HUES6 (cell line): ENCODE data around the gene HS3ST3A1.

ENCODE experiments used
- H3K27ac ChIP-seq: 2 replicates; pipeline ENCODE4 v1.7.0; 2013; ENCODE audit warnings: low read depth, mild to moderate bottlenecking, low read length, inconsistent platforms
- H3K27me3 ChIP-seq: 2 replicates; pipeline ENCODE4 v1.6.1; 2013; ENCODE audit warnings: low read length; ENCODE audit not compliant: control insufficient read depth, insufficient read depth
- H3K36me3 ChIP-seq: 2 replicates; pipeline ENCODE4 v1.6.1; 2013; ENCODE audit warnings: low read length; ENCODE audit not compliant: control insufficient read depth, insufficient read depth
- H3K4me1 ChIP-seq: 2 replicates; pipeline ENCODE4 v1.6.1; 2013; ENCODE audit warnings: low read length; ENCODE audit not compliant: control insufficient read depth, insufficient read depth
- H3K4me3 ChIP-seq: 2 replicates; pipeline ENCODE4 v1.5.1; 2013; ENCODE audit warnings: low read depth, low read length
- H3K9ac ChIP-seq: one replicate; pipeline ENCODE4 v1.6.1; 2013; ENCODE audit warnings: mild to moderate bottlenecking, low read length
- H3K9me3 ChIP-seq: 2 replicates; pipeline ENCODE4 v1.6.1; 2013; ENCODE audit warnings: low read depth, low read length; ENCODE audit not compliant: control insufficient read depth, insufficient read depth

HS3ST3A1 gene

DNA sequence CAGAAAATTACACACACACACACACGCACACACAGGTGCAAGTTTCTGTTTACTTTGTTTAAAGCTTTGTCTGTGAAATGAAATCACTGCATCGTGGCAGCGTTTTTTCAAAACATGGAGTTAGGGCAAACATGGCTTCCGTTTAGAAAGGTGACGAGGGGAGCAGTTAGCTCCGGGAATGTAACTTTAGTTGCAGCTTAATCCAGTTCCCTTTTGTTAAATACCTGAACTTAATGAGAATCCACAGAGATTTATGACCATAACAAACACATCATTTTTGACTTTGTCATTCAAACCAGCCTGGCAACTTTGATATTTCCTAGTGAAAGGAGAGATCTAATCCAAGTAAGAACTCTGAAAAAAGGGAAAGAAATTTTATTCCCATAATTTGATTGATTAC lies 12.1 kb downstream of the HS3ST3A1 start:
- Histone ChIP-seq H3K9me3 (no peaks in the 10 kb centered on the region), H3K36me3 (no peaks in the 10 kb centered on the region), H3K27me3 (no peaks in the 10 kb centered on the region), H3K27ac (no peak overlapping the region; the same call in 1 of the 2 replicates), H3K4me1 (peaks cover 13% of the 10 kb centered on the region), H3K4me3 (no peak overlapping the region), H3K9ac (no peak overlapping the region)

DNA sequence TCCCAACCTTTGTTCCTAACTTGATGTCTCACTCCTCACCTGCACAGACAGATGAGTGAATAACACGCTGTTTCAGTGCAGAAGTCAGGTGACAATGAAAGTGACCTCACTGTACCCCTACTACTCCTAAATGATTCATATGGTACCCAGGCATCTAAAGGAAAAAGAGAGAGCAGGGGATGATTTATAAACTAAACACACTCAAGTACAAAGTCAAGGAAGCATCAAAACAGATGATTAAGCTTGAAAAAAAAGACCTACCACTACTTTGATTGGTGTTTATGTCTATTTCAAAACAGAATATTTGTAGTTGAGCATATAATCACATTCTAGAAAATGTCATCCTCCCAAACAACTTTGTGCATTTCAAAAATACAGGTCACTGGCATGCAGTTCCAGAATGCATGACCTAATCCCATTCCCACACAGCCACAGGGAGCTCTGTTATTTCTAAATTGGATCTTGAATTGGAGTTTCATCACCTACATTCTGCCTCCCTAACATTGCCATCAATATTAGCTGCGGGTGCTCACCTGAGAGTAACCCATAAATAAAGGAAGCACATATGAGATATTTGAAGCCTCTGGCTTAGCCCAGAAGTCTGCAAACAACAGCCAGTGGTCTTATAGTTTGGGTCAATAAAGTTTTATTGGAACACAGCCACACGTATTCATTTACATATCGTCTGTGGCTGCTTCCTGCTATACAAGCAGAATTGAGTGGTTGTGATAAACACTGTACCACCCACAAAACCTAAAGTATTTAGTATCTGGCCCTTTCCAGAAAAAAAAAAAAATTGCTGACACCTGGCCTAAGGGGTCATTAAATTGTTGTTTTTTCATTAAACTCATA lies 14.0 kb downstream of the HS3ST3A1 start:
- H3K27ac ChIP-seq: no peak overlapping the region
- H3K9ac ChIP-seq: no peak overlapping the region
- H3K36me3 ChIP-seq: no peaks in the 10 kb centered on the region
- H3K27me3 ChIP-seq: no peaks in the 10 kb centered on the region
- no peak overlapping the region for H3K4me3 ChIP-seq
- peaks cover 5% of the 10 kb centered on the region for H3K4me1 ChIP-seq
- H3K9me3 ChIP-seq: no peaks in the 10 kb centered on the region

- no peak overlapping the region for H3K9ac ChIP-seq
- H3K4me1 ChIP-seq: peaks cover 5% of the 10 kb centered on the region
- H3K9me3 ChIP-seq: no peaks in the 10 kb centered on the region
- no peak overlapping the region for H3K4me3 ChIP-seq
- no peaks in the 10 kb centered on the region for H3K36me3 ChIP-seq
- no peaks in the 10 kb centered on the region for H3K27me3 ChIP-seq
- no peak overlapping the region for H3K27ac ChIP-seq
Observed at GRCh38 chr17:13584701-13585080, 17.0 kb downstream of the HS3ST3A1 start.

- no peak overlapping the region for H3K27ac ChIP-seq
Observed at GRCh38 chr17:13583996-13584700, 17.6 kb downstream of the HS3ST3A1 start.

DNA sequence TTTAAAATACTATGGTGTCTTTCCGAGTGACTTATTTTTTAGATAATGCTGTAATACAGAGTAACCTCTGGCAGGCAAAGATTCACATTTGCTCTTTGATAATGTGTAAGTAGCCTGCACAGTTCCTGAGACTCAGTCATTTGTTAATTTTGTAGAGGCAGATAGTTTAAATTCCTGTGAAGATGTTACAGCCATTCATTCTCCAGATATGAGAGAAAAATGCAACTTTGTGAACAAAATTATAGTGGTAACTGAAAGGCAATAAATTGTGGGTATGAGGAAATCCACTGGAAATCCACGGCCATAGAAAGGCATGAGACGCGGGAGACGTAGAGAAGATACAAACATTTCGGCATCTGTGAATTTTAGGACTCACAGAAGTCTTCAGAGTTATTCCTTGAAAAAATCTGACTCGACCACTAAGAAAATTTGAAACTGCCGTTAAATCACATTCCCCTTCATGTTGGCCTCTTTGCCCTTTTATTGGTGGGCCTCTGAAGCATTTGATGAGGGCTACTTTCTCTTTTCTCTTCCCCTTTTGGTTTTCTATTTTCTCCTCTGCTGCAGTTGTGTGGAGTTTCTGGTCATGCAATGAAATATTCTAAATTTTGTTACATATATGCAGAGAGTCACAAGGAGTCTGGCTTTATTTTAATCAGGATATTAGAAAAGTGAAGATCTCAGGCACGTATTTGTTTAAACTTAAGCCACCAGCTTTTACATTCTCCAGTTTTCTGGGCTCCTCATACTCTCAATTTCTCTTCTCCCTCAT lies 18.8 kb downstream of the HS3ST3A1 start:
- Histone ChIP-seq H3K36me3 (no peaks in the 10 kb centered on the region), H3K4me3 (no peak overlapping the region), H3K4me1 (peaks cover 5% of the 10 kb centered on the region), H3K27ac (no peak overlapping the region), H3K9me3 (peaks cover 2% of the 10 kb centered on the region; the same call in 1 of the 2 replicates), H3K27me3 (no peaks in the 10 kb centered on the region), H3K9ac (no peak overlapping the region)

More at GRCh38 chr17:13583996-13584700, 17.6 kb downstream of the HS3ST3A1 start:
- Histone ChIP-seq H3K9me3 (no peaks in the 10 kb centered on the region), H3K9ac (no peak overlapping the region), H3K4me1 (peaks cover 5% of the 10 kb centered on the region), H3K36me3 (no peaks in the 10 kb centered on the region), H3K27me3 (no peaks in the 10 kb centered on the region), H3K4me3 (no peak overlapping the region)

DNA sequence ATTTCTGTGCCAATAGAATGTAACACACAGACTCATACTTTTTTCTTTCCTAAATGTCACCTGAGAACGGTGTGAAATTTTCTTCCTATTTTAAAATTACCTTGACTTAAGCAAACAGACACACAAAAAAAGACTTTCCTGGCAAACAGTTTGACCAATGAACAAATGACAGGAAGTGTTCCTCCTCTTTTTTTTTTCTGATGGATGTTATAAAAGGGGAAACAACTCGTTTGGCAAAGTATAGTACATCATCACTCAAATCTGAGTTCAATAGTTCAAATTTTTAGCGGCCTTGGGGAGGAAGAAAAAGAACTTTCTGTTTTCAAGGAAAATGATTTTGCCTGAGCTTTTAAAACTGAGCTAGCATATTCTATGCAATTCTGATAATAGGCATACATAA lies 19.8 kb downstream of the HS3ST3A1 start:
- Histone ChIP-seq H3K9ac (no peak overlapping the region), H3K4me3 (no peak overlapping the region), H3K27me3 (no peaks in the 10 kb centered on the region), H3K9me3 (peaks cover 12% of the 10 kb centered on the region), H3K27ac (no peak overlapping the region), H3K36me3 (0 out of 2 replicates have a peak, but pooled peaks cover 3% of the 10 kb centered on the region), H3K4me1 (peaks cover 5% of the 10 kb centered on the region)

- Histone ChIP-seq H3K9ac (no peak overlapping the region), H3K27me3 (no peaks in the 10 kb centered on the region), H3K9me3 (peaks cover 13% of the 10 kb centered on the region), H3K36me3 (0 out of 2 replicates have a peak, but pooled peaks cover 3% of the 10 kb centered on the region), H3K4me1 (peaks cover 12% of the 10 kb centered on the region), H3K27ac (no peak overlapping the region), H3K4me3 (no peak overlapping the region)
Observed at GRCh38 chr17:13580790-13581189, 20.9 kb downstream of the HS3ST3A1 start.

- Histone ChIP-seq H3K4me3 (no peak overlapping the region), H3K9me3 (peaks cover 13% of the 10 kb centered on the region), H3K36me3 (peaks cover 6% of the 10 kb centered on the region; the same call in 1 of the 2 replicates), H3K4me1 (peaks cover 18% of the 10 kb centered on the region), H3K9ac (no peak overlapping the region), H3K27me3 (no peaks in the 10 kb centered on the region), H3K27ac (no peak overlapping the region)
Observed at GRCh38 chr17:13576661-13577526, 24.8 kb downstream of the HS3ST3A1 start.

GRCh38 chr17:13575922-13576419 lies 25.8 kb downstream of the HS3ST3A1 start:
- H3K9ac ChIP-seq: no peak overlapping the region
- H3K36me3 ChIP-seq: peaks cover 6% of the 10 kb centered on the region; the same call in 1 of the 2 replicates
- peaks cover 13% of the 10 kb centered on the region for H3K9me3 ChIP-seq
- H3K27me3 ChIP-seq: no peaks in the 10 kb centered on the region
- no peak overlapping the region for H3K4me3 ChIP-seq
- H3K4me1 ChIP-seq: peaks cover 18% of the 10 kb centered on the region
- H3K27ac ChIP-seq: 0 out of 2 replicates have a peak overlapping the region, but pooled peaks have one; percentile 22

GRCh38 chr17:13575466-13575865 lies 26.3 kb downstream of the HS3ST3A1 start:
- Histone ChIP-seq H3K36me3 (peaks cover 6% of the 10 kb centered on the region; the same call in 1 of the 2 replicates), H3K4me3 (no peak overlapping the region), H3K27ac (0 out of 2 replicates have a peak overlapping the region, but pooled peaks have one; percentile 22), H3K27me3 (no peaks in the 10 kb centered on the region), H3K9me3 (peaks cover 13% of the 10 kb centered on the region), H3K9ac (no peak overlapping the region), H3K4me1 (peaks cover 23% of the 10 kb centered on the region)
